ENCODE measurements around the gene CFD. TPM values are rescaled to one million over a fixed set of nuclear protein-coding genes. Genes with fewer than 3 reads are reported as not detected.
"Not testable (repeated sequence)": the region's sequence is repeated elsewhere in the genome, so short reads cannot be mapped to it uniquely, and the experiment has no call there.

The CFD gene
- total and polyA plus RNA-seq, 12 donors = 21.1 to 583 (median 98.6) TPM

DNA sequence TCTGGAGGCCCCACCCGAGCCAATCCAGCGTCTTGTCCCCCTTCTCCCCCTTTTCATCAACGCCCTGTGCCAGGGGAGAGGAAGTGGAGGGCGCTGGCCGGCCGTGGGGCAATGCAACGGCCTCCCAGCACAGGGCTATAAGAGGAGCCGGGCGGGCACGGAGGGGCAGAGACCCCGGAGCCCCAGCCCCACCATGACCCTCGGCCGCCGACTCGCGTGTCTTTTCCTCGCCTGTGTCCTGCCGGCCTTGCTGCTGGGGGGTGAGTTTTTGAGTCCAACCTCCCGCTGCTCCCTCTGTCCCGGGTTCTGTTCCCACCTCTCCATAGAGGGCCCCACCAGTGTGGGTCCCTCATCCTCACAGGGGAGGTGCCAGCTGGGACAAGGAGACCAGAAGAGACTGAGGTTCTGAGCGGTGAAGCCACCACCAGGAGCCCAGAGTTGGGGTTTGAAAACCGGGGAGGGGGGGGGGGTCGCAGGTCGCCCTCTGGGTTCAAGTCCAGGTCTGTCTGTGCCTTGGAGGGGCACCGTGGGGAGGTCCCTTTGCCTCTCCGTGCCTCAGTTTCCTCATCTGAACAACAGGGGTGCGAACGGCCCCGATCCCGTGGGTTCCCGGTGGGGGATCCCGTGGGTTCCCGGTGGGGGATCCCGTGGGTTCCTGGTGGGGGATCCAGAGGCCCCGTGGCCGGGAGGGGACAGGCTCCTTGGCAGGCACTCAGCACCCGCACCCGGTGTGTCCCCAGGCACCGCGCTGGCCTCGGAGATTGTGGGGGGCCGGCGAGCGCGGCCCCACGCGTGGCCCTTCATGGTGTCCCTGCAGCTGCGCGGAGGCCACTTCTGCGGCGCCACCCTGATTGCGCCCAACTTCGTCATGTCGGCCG lies 7.1 kb upstream of the CFD start, which contains the start of gene ELANE:
ELANE (plus strand) TSS at position 168 of the 878 bp plus-strand sequence; CDS start at position 194, 26 bp downstream.
- intact Hi-C loops (cut with DNase I) = loop anchor here in 3 of 10 donors (10.0 kb wide), 3 partner anchors 58 to 132 kb away; partner anchors contain the start of genes PTBP1 (in 1 of the 3) and WDR18 (in 1 of the 3)

GRCh38 chr19:853014-853585 lies 6.4 kb upstream of the CFD start:
- no peaks in the 10 kb centered on the region for H3K9me3 ChIP-seq
- intact Hi-C loops (cut with DNase I) = loop anchor here in 3 of 10 donors (10.0 kb wide), 3 partner anchors 58 to 132 kb away; partner anchors contain the start of genes PTBP1 (in 1 of the 3) and WDR18 (in 1 of the 3)
- peaks cover 0 to 50% (median 29%) of the 10 kb centered on the region in 7 donors for H3K27me3 ChIP-seq
- no peaks in the 10 kb centered on the region for H3K36me3 ChIP-seq
- no peak overlapping the region for H3K27ac ChIP-seq
- H3K4me3 ChIP-seq = peak overlapping the region in 2 of 10 donors; percentile 16 to 28
- peaks cover 7 to 29% (median 10%) of the 10 kb centered on the region in 9 donors for H3K4me1 ChIP-seq
- no peak for ATAC-seq
- WGBS, 2 donors = 30 to 31% methylated on average over 55 to 67 of the region's 67 CpGs
- TF ChIP-seq CTCF (IDR thresholded peaks at IDR 0.05) = no peak
- DNase-seq = no peak

More for the DNA sequence above, 7.1 kb upstream of the CFD start, which contains the start of gene ELANE:
- ATAC-seq (no peak), DNase-seq (no peak)
- H3K4me1 ChIP-seq = peaks cover 7 to 34% (median 13%) of the 10 kb centered on the region in 9 donors
- H3K27ac ChIP-seq = peak within 1 kb of the TSS in 8 of 10 donors; percentile 75 to 84 (median 79)
- no peaks in the 10 kb centered on the region for H3K36me3 ChIP-seq
- no peak for TF ChIP-seq CTCF (IDR thresholded peaks at IDR 0.05)
- H3K9me3 ChIP-seq = no peaks in the 10 kb centered on the region
- H3K27me3 ChIP-seq = peaks cover 0 to 51% (median 36%) of the 10 kb centered on the region in 7 donors
- H3K4me3 ChIP-seq = peak within 1 kb of the TSS in 2 of 10 donors; percentile 16 to 28
- 64 to 65% methylated on average over 54 to 55 of the region's 55 CpGs for WGBS, 2 donors

- H3K27me3 ChIP-seq = peaks cover 0 to 53% (median 32%) of the 10 kb centered on the region in 7 donors
- 78% methylated on average over 11 to 12 of the region's 17 CpGs for WGBS, 2 donors
- H3K27ac ChIP-seq, DNase-seq, ATAC-seq, H3K4me3 ChIP-seq, H3K36me3 ChIP-seq, H3K9me3 ChIP-seq: not testable (repeated sequence)
- peaks cover 7 to 30% (median 10%) of the 10 kb centered on the region in 9 donors for H3K4me1 ChIP-seq
- intact Hi-C loops (cut with DNase I) = loop anchor here in 3 of 10 donors (10.0 kb wide), 3 partner anchors 59 to 131 kb away; partner anchors contain the start of genes PTBP1 (in 1 of the 3) and WDR18 (in 1 of the 3)
These were observed 5.7 kb upstream of the CFD start for GRCh38 chr19:853614-854220.

GRCh38 chr19:854549-854948 lies 4.9 kb upstream of the CFD start:
- intact Hi-C loops (cut with DNase I) = loop anchor here in 3 of 10 donors (10.0 kb wide), 3 partner anchors 60 to 130 kb away; partner anchors contain the start of genes PTBP1 (in 1 of the 3) and WDR18 (in 1 of the 3)
- Histone ChIP-seq H3K4me3 (no peak overlapping the region), H3K36me3 (no peaks in the 10 kb centered on the region), H3K27me3 (peaks cover 0 to 61% (median 40%) of the 10 kb centered on the region in 7 donors), H3K27ac (no peak overlapping the region), H3K9me3 (no peaks in the 10 kb centered on the region), H3K4me1 (peaks cover 7 to 38% (median 10%) of the 10 kb centered on the region in 9 donors)
- 73% methylated on average over 6 of the region's 6 CpGs for WGBS, 2 donors
- TF ChIP-seq CTCF (IDR thresholded peaks at IDR 0.05) = no peak
- no peak for DNase-seq
- ATAC-seq = no peak

Data from heart right ventricle (tissue), 16 donors.